ENCODE data around the gene C2CD2.

DNA sequence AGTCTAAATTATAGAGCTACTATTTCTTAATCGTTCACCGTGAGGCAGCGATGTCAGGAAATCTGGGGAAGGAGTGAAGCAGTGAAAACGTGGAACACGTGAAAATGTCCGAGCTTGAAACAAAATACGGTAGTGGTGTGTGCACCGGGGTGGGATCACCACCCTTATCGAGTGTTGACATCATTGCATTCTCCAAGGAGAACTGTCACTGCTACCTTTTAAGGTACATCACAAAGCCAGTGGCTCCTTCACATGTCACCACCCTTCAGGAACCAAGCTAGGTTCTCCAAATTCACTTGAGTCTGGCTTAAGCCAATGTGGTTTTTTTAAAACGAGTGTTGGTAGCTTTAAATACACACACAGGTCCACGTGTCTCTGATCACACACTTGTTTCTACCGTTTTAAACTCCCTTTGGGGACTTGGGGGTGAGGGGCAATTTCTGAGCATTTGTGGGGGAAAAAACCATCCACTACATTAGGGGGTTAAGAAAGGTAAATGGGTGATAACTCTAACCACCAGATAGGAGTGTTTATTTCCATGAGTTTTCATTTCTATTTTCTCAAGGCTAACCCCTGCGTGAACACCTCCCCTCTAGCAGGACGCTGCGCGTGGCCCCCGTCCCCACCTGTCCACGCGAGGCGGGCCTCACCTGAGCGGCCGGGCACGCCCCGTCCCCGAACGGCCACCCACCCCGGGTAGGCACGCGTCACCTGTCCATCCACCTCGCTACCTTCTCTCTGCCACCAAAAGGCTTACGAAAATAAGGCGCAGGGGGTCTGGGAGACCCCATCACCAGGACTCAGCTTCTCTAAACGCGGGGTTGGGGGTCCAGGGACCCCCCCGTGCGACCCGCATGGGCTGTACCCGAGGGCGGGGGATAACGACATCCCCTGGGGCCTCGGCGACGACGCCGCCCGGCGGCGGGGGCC, 75.7 kb downstream of the C2CD2 start:
- no peak for TF ChIP-seq POLR2A (IDR thresholded peaks at IDR 0.05)
- TF ChIP-seq, protein P1, sequence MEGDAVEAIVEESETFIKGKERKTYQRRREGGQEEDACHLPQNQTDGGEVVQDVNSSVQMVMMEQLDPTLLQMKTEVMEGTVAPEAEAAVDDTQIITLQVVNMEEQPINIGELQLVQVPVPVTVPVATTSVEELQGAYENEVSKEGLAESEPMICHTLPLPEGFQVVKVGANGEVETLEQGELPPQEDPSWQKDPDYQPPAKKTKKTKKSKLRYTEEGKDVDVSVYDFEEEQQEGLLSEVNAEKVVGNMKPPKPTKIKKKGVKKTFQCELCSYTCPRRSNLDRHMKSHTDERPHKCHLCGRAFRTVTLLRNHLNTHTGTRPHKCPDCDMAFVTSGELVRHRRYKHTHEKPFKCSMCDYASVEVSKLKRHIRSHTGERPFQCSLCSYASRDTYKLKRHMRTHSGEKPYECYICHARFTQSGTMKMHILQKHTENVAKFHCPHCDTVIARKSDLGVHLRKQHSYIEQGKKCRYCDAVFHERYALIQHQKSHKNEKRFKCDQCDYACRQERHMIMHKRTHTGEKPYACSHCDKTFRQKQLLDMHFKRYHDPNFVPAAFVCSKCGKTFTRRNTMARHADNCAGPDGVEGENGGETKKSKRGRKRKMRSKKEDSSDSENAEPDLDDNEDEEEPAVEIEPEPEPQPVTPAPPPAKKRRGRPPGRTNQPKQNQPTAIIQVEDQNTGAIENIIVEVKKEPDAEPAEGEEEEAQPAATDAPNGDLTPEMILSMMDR (IDR thresholded peaks at IDR 0.05): no peak

All from Peyer's patch (tissue), 4 donors.